Neural cell (in vitro differentiated cells): ENCODE measurements around the gene UCN2.

Experiments
- CTCF ChIP-seq: fragments of 450-650 bp; IDR thresholded peaks from 2 replicates; pipeline ENCODE4 v1.5.1; 2014; ENCODE audit warnings: antibody characterized with exemption, mild to moderate bottlenecking, moderate library complexity; ENCODE audit not compliant: poor library complexity, severe bottlenecking
- EP300 ChIP-seq: fragments of 450-650 bp; conservative IDR thresholded peaks from 2 replicates; pipeline ENCODE4 v1.6.1; 2014; ENCODE audit warnings: antibody characterized with exemption, mild to moderate bottlenecking, moderate library complexity; ENCODE audit not compliant: poor library complexity, severe bottlenecking
- EZH2 ChIP-seq: fragments of 200-600, 300-800 bp; shearing (Covaris generic), sonication (generic); IDR thresholded peaks from 2 replicates; pipeline ENCODE4 v1.6.1; 2014; ENCODE audit warnings: antibody characterized with exemption, low read length, borderline replicate concordance, mild to moderate bottlenecking; ENCODE audit not compliant: insufficient read depth, poor library complexity, severe bottlenecking
- MXI1 ChIP-seq: fragments of 450-650 bp; conservative IDR thresholded peaks from 2 replicates; pipeline ENCODE4 v1.6.1; 2014; ENCODE audit warnings: antibody characterized with exemption, mild to moderate bottlenecking; ENCODE audit not compliant: poor library complexity, severe bottlenecking
- RAD21 ChIP-seq: fragments of 450-650 bp; conservative IDR thresholded peaks from 2 replicates; pipeline ENCODE4 v1.6.1; 2014; ENCODE audit warnings: antibody characterized with exemption, mild to moderate bottlenecking, moderate library complexity
- SMC3 ChIP-seq: fragments of 450-650 bp; conservative IDR thresholded peaks from 2 replicates; pipeline ENCODE4 v1.6.1; 2014; ENCODE audit warnings: antibody characterized with exemption, mild to moderate bottlenecking, moderate library complexity; ENCODE audit not compliant: poor library complexity
- TAF1 ChIP-seq: IDR thresholded peaks from 2 replicates; pipeline ENCODE4 v1.6.1; 2012; ENCODE audit warnings: low read depth

GRCh38 chr3:48598323-48599076 lies 34.9 kb upstream of the UCN2 start:
- TF ChIP-seq CTCF (no peak), RAD21 (no peak), SMC3 (no peak), EZH2 (no peak), EP300 (no peak), TAF1 (no peak), MXI1 (no peak)
